CD1c-positive myeloid dendritic cell (primary cell): ENCODE data around the gene IVNS1ABP.

Source experiments
- DNase-seq: peaks from one replicate; pipeline ENCODE4 v3.0.0-alpha.2; 2016; ENCODE audit errors: extremely low spot score

IVNS1ABP gene

GRCh38 chr1:185293967-185294542 is 23.0 kb downstream of the IVNS1ABP start:
- no peak for DNase-seq

- DNase-seq: peak; percentile 24
Observed at GRCh38 chr1:185292237-185292636, 24.8 kb downstream of the IVNS1ABP start.

- DNase-seq: peak; percentile 54
Observed at GRCh38 chr1:185291652-185292051, 25.4 kb downstream of the IVNS1ABP start.

GRCh38 chr1:185291159-185291558 is 25.9 kb downstream of the IVNS1ABP start:
- DNase-seq: no peak

- no peak for DNase-seq
Observed at GRCh38 chr1:185289880-185290279, 27.2 kb downstream of the IVNS1ABP start.

- DNase-seq: no peak
Observed at GRCh38 chr1:185288435-185288834, 28.6 kb downstream of the IVNS1ABP start.

- DNase-seq: no peak
Observed at GRCh38 chr1:185287451-185287850, 29.6 kb downstream of the IVNS1ABP start.

GRCh38 chr1:185284533-185285276 is 32.3 kb downstream of the IVNS1ABP start:
- no peak for DNase-seq

- DNase-seq: no peak
Observed at GRCh38 chr1:185284116-185284515, 32.9 kb downstream of the IVNS1ABP start.

GRCh38 chr1:185281245-185281644 is 35.8 kb downstream of the IVNS1ABP start:
- DNase-seq: no peak

GRCh38 chr1:185280589-185280988 is 36.5 kb downstream of the IVNS1ABP start:
- no peak for DNase-seq

- no peak for DNase-seq
Observed at GRCh38 chr1:185279571-185279970, 37.5 kb downstream of the IVNS1ABP start.

GRCh38 chr1:185271921-185272320 is 45.1 kb downstream of the IVNS1ABP start:
- DNase-seq: no peak

- no peak for DNase-seq
Observed at GRCh38 chr1:185268352-185268751, 48.7 kb downstream of the IVNS1ABP start.

- DNase-seq: no peak
Observed at GRCh38 chr1:185267701-185268100, 49.3 kb downstream of the IVNS1ABP start.

- no peak for DNase-seq
Observed at GRCh38 chr1:185267301-185267700, 49.7 kb downstream of the IVNS1ABP start.

GRCh38 chr1:185265314-185265713 is 51.7 kb downstream of the IVNS1ABP start:
- DNase-seq: no peak

GRCh38 chr1:185263780-185264179 is 53.3 kb downstream of the IVNS1ABP start:
- no peak for DNase-seq

- DNase-seq: no peak
Observed at GRCh38 chr1:185263292-185263691, 53.8 kb downstream of the IVNS1ABP start.

GRCh38 chr1:185262151-185262550 is 54.9 kb downstream of the IVNS1ABP start:
- DNase-seq: no peak

GRCh38 chr1:185260611-185261010 is 56.4 kb downstream of the IVNS1ABP start:
- peak; percentile 66 for DNase-seq

- no peak for DNase-seq
Observed at GRCh38 chr1:185258676-185259075, 58.4 kb downstream of the IVNS1ABP start.

GRCh38 chr1:185257950-185258208 is 59.2 kb downstream of the IVNS1ABP start:
- no peak for DNase-seq
